ACC112 (cell line): ENCODE measurements around the gene URGCP.
"Not testable (repeated sequence)": the region's sequence is repeated elsewhere in the genome, so short reads cannot be mapped to it uniquely, and the experiment has no call there.

Source experiments
- H2AFZ ChIP-seq: fragments of 200-600 bp; sonication (generic); one replicate; pipeline ENCODE4 v1.6.0; 2017; ENCODE audit warnings: antibody characterized with exemption, low read length; ENCODE audit not compliant: unreplicated experiment
- H3K27ac ChIP-seq: fragments of 200-600 bp; sonication (generic); 2 replicates; pipeline ENCODE4 v1.5.1; 2014; ENCODE audit warnings: low read depth, mild to moderate bottlenecking, antibody characterized with exemption, low read length, moderate library complexity
- H3K27me3 ChIP-seq: fragments of 200-600 bp; sonication (generic); 2 replicates; pipeline ENCODE4 v1.6.1; 2014; ENCODE audit warnings: mild to moderate bottlenecking, antibody characterized with exemption, low read length, moderate library complexity, mixed read lengths; ENCODE audit not compliant: insufficient read depth
- H3K36me3 ChIP-seq: fragments of 200-600 bp; sonication (generic); 2 replicates; pipeline ENCODE4 v1.6.1; 2016; ENCODE audit warnings: mild to moderate bottlenecking, antibody characterized with exemption, low read length, moderate library complexity, mixed read lengths; ENCODE audit not compliant: insufficient read depth
- H3K4me1 ChIP-seq: fragments of 200-600 bp; sonication (generic); one replicate; pipeline ENCODE4 v1.6.1; 2016; ENCODE audit warnings: low read length, mixed read lengths; ENCODE audit not compliant: insufficient read depth, unreplicated experiment, control insufficient read depth
- H3K4me3 ChIP-seq: fragments of 200-600 bp; sonication (generic); 2 replicates; pipeline ENCODE4 v1.5.1; 2014; ENCODE audit warnings: mild to moderate bottlenecking, low read depth, low read length
- H3K79me2 ChIP-seq: fragments of 200-600 bp; sonication (generic); one replicate; pipeline ENCODE4 v1.6.0; 2016; ENCODE audit warnings: low read length; ENCODE audit not compliant: control insufficient read depth, unreplicated experiment, insufficient read depth

URGCP gene

GRCh38 chr7:43834463-43835251 lies 71.7 kb downstream of the URGCP start:
- H3K36me3 ChIP-seq, result peaks cover 7% of the 10 kb centered on the region; the same call in 1 of the 2 replicates
- H3K27ac ChIP-seq, result no peak overlapping the region
- no peak overlapping the region for H2AFZ ChIP-seq
- H3K27me3 ChIP-seq, result no peaks in the 10 kb centered on the region
- H3K79me2 ChIP-seq, result no peaks in the 10 kb centered on the region
- H3K4me3 ChIP-seq, result peak overlapping the region; percentile 57; the same call in 1 of the 2 replicates
- no peaks in the 10 kb centered on the region for H3K4me1 ChIP-seq

GRCh38 chr7:43830917-43831316 lies 75.5 kb downstream of the URGCP start:
- H3K79me2 ChIP-seq, result not testable (repeated sequence)

More at GRCh38 chr7:43830917-43831316, 75.5 kb downstream of the URGCP start:
- H3K4me3 ChIP-seq, H3K4me1 ChIP-seq, H3K27ac ChIP-seq, H2AFZ ChIP-seq, H3K36me3 ChIP-seq: not testable (repeated sequence)
- peaks cover 33% of the 10 kb centered on the region for H3K27me3 ChIP-seq
